Stimulated activated CD4-positive, alpha-beta T cell treated with anti-CD3 and anti-CD28 coated beads, Interleukin-15, amount 100 ng/mL, for 48 hours (primary cell): ENCODE measurements around the gene SDHD.
"Not testable (repeated sequence)": the region's sequence is repeated elsewhere in the genome, so short reads cannot be mapped to it uniquely, and the experiment has no call there.

Source experiments
- DNase-seq, 2 donors: peaks; one replicate each; pipeline ENCODE4 v3.0.0-alpha.2; 2020; ENCODE audit warnings: low read depth in 2 of 2

Gene SDHD

DNA sequence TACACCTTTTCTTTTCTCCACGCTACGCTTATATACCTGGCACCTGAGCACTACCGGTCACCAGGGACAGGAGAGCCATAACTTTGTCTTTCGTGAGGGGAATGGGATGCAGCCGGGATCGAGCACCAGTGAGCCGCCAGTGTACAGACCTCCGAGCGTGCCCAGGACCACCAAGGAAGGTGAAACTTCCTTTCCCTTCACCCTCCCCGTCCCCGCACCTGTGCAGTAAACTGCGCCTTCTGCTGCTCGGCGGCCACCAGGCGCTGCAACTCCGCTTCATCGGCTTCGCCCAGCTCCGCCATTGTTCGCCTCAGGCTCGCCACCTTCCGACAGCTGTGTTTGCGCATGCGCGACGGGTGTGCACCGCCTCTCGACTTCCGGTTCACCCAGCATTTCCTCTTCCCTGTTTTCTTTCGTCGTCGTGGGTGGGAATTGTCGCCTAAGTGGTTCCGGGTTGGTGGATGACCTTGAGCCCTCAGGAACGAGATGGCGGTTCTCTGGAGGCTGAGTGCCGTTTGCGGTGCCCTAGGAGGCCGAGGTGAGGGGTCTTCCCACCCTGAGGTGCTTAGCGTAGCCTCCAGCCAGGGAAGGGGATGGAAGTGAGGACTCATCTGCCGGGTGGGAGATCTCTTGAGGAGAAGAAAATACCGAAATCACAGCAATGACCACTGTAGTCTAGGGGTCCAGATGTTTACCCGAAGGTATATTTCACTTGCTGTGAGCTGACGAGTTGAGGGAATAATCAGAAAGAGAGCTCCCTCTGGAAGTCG is at the start of gene SDHD, which contains the start of gene TIMM8B:
SDHD (plus strand) TSS at position 452 of the 770 bp plus-strand sequence; CDS start at position 487, 35 bp downstream.
TIMM8B (minus strand) TSS at position 335 of the 770 bp plus-strand sequence; CDS start at position 302, 33 bp downstream.
- peak; percentile 93 for DNase-seq

DNA sequence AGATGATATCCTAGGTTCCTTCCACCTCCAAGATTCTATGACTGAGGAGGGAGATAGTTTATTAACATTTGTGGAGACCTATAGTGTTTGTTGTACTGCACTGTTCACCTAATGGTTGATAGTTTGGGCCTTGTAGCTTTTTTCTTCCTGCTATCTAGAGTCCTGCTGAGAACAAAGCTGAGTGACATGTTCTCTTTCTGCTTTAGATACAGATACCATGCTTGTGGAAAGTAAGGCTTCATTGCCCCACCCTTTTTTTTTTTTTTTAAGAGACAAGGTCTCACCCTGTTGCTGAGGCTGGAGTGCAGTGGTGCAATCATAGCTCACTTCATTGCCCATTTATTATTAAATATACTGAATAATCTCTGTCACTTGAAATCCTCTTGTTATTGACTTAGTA is 49.1 kb upstream of the SDHD start:
- DNase-seq: no peak

DNA sequence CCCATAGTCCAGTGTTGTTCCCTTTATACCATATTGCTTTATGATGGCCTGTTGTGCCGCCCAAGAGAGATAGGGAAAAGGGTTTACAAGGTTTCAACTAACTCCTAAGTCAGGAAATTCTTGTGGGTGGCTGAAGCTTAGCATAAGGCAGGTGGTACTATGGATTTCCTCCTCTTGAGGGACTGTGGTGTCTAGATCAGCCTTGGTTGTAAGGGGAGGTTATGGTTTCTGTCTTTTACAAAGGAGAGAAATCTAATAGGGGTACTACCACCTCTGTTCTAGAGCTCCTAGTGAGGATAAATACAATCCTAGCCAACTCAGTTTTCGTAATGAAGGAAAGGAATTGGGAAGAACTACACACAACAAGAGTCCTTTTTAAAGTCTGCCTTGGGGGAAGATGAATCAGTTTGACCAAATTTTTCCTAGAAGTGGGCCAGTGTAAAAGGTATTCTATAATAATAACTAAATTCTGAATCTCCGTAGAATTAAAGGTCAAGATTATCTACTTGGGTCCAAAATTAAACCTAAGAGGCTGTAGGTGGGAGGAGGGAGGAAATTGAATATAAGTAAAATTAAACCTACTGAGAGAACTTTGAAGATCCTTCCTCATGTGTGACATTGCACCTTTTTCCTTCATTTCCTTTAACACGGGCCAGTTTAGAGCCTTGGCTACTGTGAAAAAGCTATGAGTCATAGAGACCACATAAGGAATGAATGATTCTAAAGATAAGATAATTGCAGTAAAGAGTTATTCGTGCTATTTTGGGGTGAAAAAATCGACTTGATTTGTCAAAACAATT is 44.3 kb upstream of the SDHD start:
- DNase-seq: no peak

DNA sequence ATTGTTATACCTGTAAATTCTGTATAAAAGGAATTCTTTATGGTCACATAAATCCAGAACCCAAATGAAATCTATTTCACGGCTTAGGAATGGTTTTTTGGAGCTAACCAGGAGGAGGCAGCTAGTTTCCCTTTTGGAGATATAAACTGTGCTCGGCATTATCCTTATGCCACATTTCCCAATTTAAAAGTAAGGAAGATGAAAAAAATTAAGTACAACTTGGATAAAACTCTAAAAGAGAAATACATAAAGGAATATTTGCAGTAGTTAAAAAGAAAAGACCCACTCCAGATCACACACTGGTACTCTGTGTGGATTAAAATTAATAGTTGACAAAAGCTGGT is 43.7 kb upstream of the SDHD start:
- no peak for DNase-seq

DNA sequence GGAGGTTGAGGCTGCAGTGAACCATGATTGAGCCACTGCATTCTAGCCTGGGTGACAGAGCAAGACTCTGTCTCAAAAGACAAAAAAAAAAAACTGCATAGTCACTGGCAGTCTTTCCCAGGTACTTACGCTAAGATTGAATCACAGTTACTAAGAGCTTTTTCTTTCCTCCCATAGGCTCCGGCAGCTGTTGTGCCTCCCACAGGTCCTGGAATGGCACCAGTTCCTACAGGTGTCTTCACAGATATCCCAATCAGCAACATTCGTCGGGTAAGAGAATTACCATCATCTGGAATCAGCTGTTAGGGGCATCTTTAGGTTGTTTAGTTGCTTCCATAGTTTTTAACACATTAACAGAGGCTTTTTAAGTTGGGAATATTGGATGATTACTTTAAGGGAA is 41.7 kb upstream of the SDHD start:
- DNase-seq: no peak

DNA sequence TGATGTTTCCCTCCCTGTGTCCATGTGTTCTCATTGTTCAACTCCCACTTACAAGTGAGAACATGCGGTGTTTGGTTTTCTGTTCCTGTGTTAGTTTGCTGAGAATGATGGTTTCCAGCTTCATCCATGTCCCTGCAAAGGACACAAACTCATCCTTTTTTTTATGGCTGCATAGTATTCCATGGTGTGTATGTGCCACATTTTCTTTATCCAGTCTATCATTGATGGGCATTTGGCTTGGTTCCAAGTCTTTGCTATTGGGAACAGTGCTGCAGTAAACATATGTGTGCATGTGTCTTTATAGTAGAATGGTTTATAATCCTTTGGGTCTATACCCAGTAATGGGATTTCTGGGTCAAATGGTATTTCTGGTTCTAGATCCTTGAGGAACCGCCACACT is 40.0 kb upstream of the SDHD start:
- DNase-seq: not testable (repeated sequence)

GRCh38 chr11:112048256-112048655 is 38.4 kb upstream of the SDHD start:
- not testable (repeated sequence) for DNase-seq

DNA sequence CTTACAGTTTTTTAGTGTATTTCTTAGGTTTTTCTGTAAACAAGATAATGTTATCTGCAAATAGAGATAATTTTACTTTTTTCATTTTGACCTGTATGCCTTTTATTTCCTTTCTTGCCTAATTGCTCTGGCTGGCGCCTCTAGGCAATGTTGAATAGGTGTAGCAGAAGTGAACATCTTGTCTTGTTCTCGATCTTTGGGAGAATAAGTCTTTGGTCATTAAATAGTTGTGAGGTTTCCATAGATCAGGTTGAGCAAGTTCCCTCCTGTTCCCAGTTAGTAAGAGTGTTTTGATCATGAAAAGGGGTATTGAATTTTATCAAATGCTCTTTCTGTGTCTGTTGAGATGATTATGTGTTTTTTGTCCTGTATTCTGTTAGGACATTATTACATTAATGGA is 36.9 kb upstream of the SDHD start:
- no peak for DNase-seq

DNA sequence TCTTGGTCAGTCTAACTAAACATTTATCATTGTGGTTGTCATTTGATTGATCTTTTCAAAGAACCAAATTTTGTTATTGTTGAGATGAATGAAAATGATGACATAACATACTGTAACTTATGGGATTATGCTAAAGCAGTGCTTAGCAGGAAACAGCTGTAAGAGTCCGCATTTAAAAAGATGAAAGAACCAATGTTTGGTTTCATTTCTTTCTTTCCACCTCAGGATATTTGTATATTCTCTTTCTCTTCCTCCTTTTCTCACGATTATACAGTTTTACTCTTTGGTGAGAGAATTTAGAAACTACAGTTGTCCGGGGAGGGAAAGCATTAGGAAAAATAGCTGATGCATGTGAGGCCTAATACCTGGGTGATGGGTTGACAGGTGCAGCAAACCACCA is 36.0 kb upstream of the SDHD start:
- DNase-seq: no peak

GRCh38 chr11:112051768-112052167 is 34.9 kb upstream of the SDHD start:
- no peak for DNase-seq

DNA sequence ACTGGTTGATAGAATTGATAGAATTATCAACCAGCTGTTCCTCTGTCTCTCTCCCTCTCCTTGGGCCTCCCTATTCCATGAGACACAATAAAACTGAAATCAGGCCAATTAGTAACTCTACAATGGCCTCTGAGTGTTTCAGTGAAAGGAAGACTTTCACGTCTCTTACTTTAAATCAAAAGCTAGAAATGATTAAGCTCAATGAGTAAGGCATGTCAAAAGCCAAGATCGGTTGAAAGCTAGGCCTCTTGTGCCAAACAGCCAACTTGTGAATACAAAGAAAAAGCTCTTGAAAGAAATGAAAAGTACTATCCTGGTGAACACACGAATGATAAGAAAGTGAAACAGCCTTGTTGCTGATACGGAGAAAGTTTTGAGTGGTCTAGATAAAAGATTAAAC is 29.5 kb upstream of the SDHD start:
- DNase-seq: no peak

DNA sequence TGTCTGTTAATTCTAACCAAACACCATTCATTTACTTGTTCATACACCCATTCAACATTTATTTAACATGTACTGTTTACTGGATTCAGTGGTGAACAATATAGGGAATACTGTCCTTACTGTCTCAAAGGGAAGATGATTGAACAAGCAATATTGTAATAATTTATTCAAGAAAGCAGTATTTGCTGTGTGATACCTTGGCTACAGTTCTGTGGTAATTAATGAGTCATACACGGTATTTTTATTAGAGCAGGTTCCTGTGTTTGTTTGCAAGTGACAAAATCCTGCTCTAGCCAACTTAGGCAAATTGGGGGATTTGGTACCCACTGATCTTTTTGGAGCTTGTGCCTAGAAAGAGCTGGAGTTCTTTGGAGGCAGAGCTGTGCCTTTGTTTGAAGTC is 28.6 kb upstream of the SDHD start:
- DNase-seq: no peak

DNA sequence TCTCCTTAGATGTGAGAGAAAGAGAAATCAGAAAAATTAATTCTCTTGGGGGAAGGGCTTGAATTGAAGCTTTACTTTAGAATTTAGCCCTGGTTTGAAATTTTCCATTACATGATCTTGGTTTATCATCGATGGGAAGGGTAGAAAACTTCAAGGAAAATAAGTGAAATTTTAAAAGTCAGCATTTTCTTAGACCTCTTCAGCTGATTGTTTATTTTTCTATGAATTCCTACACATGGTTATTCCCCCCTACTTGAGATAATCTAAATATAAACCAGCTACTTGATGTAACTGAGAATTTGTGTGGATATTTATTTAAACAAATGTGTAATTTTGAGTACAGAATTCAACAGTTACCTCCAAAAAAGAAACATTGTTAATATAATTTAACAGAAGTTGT is 23.8 kb upstream of the SDHD start:
- DNase-seq: no peak

DNA sequence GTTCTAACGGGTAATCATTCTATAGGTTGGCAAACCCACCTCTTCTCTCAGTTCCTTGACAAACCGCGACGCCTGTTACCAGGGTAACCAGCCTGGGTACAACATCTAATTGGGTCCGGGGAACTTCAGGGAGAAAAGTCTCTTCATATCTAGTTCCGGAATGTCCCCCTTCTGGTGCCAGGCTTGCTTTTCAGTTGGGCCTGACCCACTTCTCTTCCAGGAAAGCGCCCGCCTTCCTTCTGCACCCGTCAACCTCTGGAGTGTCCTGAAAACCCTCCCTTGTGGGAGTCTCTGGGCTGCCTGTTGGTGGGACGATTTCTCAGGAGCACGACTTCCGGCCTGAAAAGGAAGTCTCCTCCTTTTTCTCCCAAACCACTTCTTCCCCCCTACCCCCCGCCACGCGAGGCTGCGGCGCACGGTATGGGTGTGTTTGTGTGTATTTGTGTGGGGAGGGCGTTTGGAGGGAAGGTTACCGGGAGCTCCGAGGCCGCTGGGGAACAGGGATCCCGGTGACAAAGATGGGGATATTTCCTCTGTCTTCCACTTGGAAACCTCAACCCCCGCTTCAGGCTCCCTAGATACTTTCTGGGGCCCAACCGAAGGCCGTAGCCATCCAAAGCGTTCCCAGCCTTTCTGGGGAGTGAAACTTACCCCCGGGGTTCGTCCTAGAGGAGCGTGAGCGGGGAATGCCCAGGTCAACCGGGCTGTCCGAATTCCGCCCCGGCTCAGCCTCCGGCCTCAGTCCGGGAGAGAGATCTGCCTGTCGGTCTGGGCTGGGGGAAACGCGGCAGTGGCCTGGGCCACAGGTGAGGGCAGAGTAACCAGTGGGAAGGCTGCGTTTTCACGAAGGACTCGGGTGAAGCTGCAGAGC is 12.5 kb upstream of the SDHD start, which contains the start of the genes NKAPD1 and PIH1D2:
NKAPD1 (plus strand) TSS at position 359 of the 871 bp plus-strand sequence. CDS start 1,276 bp downstream, outside the sequence.
PIH1D2 (minus strand) TSS at position 77 of the 871 bp plus-strand sequence. CDS start 843 bp downstream, outside the sequence.
- peak; percentile 64 to 72 for DNase-seq

DNA sequence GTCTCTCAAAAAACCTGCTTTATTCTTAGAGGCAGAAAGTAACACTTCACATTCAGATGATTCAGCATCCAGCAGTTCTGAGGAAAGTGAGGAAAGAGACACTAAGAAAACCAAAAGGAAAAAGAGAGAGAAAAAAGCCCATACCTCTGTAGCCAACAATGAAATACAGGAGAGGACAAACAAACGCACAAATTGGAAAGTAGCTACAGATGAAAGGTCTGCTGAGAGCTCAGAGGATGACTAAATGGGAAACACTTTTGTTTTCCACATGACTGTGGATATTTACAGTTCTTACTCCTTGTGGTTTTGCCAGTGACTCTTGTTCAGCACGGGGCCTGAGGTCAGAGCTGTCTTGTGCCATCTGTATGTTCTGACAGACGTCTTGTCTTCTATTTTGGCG is 3.9 kb upstream of the SDHD start:
- no peak for DNase-seq

DNA sequence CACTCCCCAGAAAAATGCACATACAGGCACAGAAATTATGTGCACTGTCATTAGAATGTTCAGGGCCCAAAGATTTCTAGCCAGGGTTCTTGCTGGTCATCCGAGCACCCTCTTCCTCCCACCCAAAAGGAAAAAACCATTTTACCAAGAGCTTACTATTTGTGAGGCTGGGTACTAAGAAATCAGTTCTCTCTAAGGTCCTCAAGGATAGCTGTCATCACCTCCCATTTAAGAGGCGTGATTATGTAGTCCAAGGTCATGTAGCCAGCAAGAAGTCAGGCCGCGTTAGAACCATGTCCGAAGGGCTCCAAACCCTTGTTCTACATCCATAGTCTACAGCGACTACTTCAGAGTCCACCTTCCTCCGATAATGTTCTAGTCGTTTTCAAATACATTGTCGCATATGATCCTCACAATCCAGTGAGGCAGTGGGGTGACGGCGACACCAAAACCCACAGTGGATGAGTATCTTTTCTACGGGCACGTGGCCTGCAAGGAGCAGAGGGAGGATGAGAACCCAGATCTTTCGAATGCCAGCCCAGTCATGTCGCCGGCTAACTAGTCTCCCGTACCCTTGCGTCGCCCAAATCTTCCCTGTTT is 751 bp upstream of the SDHD start:
- DNase-seq: peak; percentile 25 to 37

DNA sequence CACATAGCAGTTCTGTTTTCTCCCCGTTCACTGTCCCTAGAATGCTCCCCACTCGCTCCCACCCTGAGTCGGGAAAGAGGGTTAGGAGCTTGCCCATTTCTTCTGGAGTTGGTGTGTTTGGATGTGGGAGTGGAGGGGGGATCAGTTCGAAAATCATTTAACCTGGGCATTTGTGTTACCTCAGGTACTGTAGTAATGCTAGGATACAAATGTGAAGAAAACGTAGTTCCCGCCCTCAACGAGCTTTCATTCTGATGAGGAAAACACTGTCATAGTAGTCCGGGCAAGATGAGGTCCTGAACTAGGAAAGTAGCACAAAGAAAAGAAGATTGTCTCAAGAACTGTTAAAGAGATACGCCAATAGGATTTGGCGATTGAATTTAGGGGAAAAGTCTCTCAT is 539 bp downstream of the SDHD start:
- no peak for DNase-seq

DNA sequence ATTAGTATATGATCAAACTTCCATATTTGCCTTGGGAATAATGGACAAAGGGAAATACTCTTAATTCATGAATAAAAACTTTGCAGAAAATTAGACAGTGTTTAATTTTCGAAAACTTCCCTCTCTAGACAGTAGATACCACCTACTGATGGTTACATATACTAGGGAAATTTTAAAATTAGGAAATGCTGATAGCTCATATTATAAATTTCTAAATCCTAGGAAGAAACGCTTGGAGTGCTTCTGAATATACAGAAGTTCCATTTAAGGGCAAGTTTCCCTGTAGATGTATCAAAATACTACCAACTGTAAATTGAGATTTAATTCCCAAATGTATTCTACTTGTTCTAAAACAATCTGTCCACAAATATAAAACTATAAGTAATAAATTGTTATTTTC is 8.6 kb downstream of the SDHD start:
- not testable (repeated sequence) for DNase-seq

GRCh38 chr11:112096194-112096593 is 9.5 kb downstream of the SDHD start:
- DNase-seq: no peak

GRCh38 chr11:112097734-112098528 is 11.3 kb downstream of the SDHD start:
- DNase-seq: no peak

DNA sequence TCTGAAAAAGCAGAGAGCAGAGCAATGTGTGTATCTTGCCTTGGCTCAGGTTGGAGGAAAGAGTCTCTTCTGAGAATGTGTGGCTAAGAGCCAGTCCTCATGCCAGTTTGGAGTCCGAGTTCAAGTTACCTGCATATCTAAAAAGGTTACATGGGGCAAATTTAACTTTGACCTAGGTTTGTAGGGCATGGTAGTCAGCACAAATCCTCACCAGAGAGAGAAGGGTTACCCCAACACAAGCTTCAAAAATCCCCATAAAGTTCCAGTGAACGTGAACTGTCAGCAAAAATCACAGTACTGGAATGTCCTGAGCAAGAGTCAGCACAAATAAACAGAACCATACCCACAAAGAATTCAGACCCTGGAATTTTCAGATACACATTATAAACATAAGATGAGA is 13.8 kb downstream of the SDHD start:
- DNase-seq: no peak
